IPS-11a (cell line): Measurements from ENCODE around the gene WSCD1.

ENCODE experiments used
- H3K4me3 ChIP-seq: one replicate; pipeline ENCODE4 v1.5.1; 2013; ENCODE audit warnings: low read depth, low read length, control low read depth

WSCD1 gene

DNA sequence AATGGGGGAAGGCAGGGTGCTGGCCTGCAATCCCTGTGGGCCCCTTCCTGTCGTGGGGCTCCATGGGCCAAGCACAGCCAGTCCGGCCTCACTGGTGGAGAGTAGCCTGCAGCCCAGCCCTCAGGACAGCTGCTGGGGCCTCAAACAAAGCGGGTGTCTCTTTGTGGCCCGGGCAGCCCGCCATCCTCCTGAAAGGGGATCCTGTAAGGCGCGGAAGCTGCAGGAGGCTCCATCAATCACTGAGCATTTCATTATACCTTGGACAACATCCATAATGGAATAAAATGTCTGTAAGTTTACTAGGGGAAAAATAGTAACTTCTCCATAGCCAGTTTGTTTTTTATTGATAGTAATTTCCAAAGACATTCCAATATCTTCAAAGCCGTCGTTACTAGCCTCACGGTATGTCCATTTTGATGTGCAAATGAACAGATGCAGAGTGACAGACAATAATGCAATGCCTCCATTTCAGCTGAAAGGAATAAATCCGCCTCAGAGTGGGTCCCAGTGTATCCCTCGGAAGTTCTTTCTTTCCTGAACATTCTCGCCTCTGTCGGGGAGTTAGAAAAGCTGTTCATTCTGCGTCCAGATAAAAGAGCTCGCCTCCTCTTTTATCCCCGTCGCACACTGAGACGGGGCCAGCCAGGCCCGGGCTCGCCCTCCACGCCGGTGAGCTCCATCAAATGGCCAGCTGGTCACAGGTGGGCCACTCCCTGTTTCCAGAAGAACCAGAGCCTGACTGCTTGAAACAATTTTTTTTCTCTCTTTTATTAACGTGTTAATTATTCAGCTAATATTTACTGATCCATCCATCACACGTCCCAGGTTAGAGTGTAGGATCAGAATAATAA lies 14.4 kb downstream of the WSCD1 start:
- H3K4me3 ChIP-seq: no peak overlapping the region

DNA sequence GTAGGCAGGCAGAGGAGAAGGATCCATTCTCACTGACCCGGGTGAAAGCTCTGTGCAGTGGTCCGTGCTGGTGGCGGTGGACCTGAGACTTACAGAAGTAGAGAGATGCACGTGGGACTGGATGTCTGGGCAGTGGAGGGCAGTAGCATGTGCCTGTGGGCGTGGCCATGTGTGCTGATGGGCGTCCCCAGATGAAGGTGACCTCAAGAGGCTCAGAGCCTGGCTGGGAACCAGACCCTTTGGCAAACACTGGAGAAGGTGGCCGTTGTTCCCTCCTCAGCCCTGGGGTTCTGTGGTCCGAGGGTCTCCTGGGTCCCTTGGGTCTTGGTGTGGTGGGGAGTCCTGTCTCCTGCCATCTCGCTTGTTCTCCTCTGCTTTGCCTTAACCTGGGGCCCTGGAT lies 15.6 kb downstream of the WSCD1 start:
- no peak overlapping the region for H3K4me3 ChIP-seq

DNA sequence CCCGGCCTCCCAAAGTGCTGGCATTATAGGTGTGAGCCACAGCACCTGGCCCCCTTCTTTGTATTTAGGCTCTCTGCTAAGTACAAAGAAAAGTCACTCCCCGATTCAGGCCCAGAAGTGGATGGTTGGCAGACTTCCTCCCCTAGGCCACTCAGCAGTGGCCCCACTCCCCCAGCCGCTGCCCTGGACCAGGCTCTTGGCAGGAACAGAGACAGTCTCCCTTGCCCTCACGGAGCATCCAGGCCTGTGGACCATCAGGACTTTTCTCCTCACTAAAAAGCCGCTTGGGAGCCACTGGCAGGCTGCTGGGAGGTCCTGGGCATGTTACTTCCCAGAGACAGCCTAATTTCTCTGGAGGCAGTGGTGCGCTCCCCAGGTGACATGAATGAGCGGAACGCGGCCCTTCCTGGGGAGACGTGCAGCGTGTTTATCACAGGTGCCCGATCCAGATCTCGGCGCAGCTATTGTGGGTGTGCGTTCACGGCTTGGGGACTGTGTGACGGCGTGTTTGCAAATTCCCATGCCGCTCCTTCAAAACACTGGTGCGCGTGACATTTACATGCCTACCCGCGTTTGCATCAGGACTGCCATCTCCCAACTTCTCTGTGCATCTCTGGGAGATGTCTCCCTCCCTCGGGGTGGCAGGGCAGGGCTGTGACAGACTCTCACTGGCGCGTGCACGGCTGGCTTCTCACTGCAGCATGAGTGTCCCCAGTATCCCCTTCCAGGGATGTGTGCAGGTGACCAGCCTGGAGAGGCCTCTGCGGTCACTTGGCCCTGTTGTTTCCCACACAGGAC lies 16.6 kb downstream of the WSCD1 start:
- no peak overlapping the region for H3K4me3 ChIP-seq

DNA sequence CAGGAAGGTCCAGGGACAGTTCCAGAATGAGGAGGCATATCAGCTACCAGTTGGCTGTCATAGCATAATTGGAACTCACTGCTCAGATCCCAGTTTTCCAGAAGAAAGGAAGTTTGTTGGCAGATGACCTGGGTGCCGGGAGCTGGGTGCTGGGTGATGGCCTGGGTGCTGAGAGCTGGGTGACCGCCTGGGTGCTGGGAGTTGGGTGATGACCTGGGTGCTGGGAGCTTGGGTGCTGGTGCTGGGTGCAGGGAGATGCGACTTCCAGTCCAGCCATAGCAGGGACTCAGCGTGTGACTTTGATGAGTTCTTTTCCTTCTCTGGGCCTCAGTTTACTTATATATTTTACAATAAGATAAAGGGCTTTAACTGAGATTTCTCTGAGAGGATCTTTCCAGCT lies 18.0 kb downstream of the WSCD1 start:
- H3K4me3 ChIP-seq: no peak overlapping the region

DNA sequence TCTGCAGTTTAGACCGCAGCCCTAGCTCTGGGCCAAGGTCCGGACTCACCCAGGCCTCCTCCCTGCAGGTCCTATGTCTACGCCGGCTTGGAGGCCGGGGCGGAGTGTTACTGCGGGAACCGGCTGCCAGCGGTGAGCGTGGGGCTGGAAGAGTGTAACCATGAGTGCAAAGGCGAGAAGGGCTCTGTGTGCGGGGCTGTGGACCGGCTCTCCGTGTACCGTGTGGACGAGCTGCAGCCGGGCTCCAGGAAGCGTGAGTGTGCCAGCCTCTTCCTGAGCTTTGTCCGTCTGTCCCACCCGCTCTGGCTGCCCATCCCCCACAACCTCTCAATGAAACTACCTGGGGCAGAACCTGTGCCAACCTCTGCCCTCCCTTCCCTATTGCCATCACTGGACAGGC lies 20.1 kb downstream of the WSCD1 start:
- H3K4me3 ChIP-seq: no peak overlapping the region

DNA sequence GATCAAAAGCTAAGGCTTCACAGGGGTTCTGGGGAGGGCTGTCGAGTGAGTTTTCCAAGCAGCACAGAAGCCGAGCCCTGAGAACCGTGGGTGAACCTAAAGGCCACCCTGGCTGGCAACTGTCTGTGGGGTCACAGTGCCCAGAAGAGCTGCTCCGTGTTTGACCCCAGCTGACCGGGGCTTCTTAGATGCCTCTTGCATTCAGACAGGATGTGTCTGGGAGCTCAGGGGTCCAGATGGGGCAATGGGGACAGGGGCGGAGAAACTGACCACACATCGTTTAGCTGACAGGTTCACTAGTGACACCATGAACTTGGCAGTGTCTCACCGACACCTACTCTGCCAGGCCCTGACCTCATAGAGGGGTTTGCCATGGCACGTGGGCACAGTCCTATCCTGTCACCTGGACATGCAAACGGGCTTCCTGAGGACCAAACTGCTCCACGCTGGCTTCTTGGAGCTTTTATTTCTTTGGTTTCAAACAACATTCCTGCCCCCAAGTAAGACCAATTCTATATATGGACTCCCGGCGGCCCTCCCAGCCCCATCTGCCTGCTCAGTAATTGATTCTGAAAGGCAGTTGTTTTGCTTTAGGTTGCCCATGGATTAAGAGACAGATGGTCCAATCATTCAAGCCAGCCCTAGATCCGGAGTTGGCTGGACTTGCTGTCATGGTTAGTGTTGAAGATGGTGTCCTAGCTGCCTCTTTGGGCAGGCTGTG lies 22.2 kb downstream of the WSCD1 start:
- H3K4me3 ChIP-seq: no peak overlapping the region

DNA sequence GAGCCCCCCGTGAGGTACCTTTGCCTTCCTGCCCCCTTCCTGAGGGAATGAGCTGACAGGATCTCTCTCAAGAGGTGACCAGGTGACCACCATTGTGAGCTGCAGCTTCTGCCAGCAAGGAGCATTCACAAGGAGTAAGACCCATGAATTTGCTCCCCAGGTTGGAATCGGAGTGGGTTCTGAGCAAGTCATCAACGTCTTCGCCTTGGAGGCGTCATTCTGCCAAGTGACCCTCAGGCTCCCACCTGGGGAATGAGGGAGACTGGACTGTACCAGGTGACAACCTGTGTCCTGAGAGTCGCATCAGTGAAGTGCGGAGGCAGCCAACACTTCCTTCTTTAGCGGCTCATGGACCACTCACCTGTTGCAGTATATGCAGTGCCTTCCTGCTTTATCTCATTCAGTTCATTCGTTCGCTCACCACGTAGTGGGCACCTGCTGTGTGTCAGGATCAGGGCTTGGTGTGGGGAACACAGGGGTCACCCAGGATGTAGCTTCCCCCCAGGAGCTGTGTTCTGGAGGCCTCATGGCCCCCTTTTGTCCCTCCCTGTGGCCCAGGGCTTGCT lies 22.8 kb downstream of the WSCD1 start:
- H3K4me3 ChIP-seq: no peak overlapping the region

DNA sequence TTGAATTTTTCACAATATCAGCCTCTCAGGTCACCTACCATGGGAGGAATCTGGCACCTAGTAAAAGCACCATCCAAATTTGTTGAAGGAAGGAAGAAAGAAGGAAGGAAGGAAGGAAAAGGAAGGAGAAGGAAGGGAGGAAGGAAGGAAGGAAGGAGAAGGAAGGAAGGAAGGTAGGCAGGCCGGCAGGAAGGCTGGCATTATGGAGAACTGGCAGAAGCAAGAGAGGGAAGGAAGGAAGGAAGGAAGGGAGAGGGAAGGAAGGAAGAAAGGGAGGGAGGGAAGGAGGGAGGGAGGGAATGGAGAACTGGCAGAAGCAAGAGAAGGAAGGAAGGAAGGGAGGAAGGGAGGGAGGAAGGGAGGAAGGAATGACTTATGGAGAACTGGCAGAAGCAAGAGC lies 24.3 kb downstream of the WSCD1 start:
- no peak overlapping the region for H3K4me3 ChIP-seq

GRCh38 chr17:6094926-6095325 lies 24.7 kb downstream of the WSCD1 start:
- no peak overlapping the region for H3K4me3 ChIP-seq

- H3K4me3 ChIP-seq: no peak overlapping the region
Measured at GRCh38 chr17:6095501-6095900, 25.3 kb downstream of the WSCD1 start.

GRCh38 chr17:6096201-6097004 lies 26.2 kb downstream of the WSCD1 start:
- H3K4me3 ChIP-seq: no peak overlapping the region

DNA sequence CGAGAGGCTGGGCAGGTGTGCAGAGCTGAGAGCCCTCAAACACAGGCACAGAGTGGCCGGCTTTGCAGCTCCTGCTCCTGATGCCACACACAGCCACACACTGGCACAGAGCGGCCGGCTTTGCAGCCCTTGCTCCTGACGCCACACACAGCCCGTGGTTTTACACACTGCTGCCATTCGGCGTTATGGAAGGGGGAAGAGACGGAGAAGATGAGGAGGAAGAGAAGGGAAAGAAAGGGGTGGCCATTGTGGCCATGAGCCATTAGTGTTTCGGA lies 26.8 kb downstream of the WSCD1 start:
- no peak overlapping the region for H3K4me3 ChIP-seq

DNA sequence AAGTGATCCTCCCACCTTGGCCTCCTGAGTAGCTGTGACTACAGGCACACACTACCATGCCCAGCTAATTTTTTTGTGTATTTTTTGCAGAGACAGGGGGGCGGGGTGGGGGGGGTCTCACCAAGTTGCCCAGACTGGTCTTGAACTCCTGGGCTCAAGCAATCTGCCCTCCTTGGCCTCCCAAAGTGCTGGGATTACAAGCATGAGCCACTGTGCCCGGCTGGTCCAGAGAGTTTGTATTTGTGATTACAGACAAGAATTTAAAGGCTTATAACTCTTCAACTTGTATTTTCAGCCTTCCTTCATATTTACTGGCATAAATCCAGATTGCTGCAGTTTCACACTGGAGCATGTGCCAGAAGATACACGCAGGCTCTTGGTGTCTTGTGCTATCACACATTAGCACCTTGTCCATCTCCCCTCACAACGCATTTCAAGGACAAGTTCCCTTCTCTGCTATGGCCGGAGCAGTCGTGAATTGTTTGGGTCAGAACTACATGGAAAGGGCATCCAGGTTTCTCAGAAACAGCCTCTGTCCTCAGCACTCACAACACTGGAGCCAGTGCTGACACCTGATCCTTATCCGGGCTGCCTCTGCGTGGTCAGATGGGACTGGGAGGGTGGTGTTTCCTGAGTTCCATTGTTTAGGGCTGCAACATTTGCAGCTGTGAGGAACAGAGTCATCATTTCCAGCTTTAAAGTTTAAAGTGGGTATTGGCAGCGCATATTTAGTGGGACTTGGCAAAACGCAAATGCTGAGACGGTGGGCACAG lies 28.1 kb downstream of the WSCD1 start:
- H3K4me3 ChIP-seq: no peak overlapping the region

DNA sequence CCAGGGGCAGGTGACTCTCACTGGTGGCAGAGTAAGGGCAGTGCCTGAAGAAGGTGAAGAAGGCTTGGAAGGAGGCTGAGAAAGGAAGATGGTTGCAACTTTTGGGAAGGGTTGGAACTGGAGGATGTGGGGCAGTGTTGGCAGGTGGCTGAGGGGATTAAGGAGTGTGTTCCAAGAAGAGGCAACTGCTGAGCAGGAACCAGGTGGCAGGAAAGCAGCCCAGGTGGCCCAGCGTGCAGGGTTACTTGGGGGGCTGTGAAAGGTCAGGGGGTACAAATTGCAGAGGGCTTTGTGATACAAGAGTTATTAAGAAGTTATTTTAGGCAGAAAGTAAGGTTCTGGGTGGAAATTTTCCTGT lies 28.6 kb downstream of the WSCD1 start:
- H3K4me3 ChIP-seq: no peak overlapping the region

GRCh38 chr17:6099492-6099891 lies 29.3 kb downstream of the WSCD1 start:
- H3K4me3 ChIP-seq: no peak overlapping the region

- H3K4me3 ChIP-seq: no peak overlapping the region
Measured at GRCh38 chr17:6100146-6100545, 30.0 kb downstream of the WSCD1 start.

GRCh38 chr17:6100891-6101500 lies 30.8 kb downstream of the WSCD1 start:
- H3K4me3 ChIP-seq: no peak overlapping the region

GRCh38 chr17:6101706-6102105 lies 31.5 kb downstream of the WSCD1 start:
- H3K4me3 ChIP-seq: no peak overlapping the region

- no peak overlapping the region for H3K4me3 ChIP-seq
Measured at GRCh38 chr17:6102615-6103014, 32.4 kb downstream of the WSCD1 start.
